GM19025 (cell line): Measurements from ENCODE around the gene NAA30.

ENCODE experiments used
- ATAC-seq: cut with Tn5 transposase; IDR thresholded peaks from one replicate; pipeline ENCODE4 v1.9.1; 2021; ENCODE audit warnings: mild to moderate bottlenecking, low read depth, moderate library complexity; ENCODE audit not compliant: unreplicated experiment

The NAA30 gene

GRCh38 chr14:57391517-57392195, 1.3 kb downstream of the NAA30 start:
- ATAC-seq: no peak

DNA sequence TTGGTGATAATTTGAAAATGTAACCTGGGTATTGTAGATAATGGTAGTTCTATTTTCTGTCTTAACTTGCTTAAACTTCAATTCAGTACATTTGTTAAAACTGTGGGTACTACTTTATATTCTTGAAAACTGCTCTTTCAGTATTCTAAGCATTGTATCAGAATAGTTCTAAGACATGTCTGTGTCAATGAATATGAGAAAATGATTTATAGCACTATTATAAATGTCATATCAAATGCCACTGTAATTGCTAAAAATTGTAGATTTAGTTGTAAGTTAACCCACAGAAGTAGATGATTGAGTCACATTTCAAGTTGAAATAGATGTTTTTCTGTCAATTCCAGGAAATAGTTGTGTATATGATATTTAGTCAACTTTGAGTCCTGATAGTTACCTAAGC, 2.4 kb downstream of the NAA30 start:
- no peak for ATAC-seq

GRCh38 chr14:57400556-57401494, 10.4 kb downstream of the NAA30 start:
- no peak for ATAC-seq

DNA sequence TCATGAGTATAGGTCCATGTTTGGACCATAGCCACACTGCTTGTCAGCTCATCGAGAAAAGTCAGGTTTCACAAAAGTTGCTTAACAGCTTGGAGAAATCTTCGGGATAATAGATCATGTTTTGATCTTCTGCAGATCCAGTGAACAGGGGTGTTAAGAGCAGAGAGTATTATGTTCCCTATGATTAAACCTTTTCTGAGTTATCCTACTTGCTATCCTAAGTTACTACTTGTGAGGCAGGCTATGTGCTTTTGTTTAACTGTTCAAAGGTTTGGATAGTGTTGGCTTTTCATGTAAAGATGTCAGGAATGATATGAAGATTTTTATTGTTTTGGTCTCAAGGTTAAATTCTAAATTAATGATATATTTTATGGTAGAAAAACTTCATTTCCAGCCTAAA, 11.1 kb downstream of the NAA30 start:
- no peak for ATAC-seq

- ATAC-seq: no peak
Observed at GRCh38 chr14:57402173-57402852, 11.9 kb downstream of the NAA30 start.

- ATAC-seq: no peak
Observed at GRCh38 chr14:57403521-57403864, 13.1 kb downstream of the NAA30 start.

DNA sequence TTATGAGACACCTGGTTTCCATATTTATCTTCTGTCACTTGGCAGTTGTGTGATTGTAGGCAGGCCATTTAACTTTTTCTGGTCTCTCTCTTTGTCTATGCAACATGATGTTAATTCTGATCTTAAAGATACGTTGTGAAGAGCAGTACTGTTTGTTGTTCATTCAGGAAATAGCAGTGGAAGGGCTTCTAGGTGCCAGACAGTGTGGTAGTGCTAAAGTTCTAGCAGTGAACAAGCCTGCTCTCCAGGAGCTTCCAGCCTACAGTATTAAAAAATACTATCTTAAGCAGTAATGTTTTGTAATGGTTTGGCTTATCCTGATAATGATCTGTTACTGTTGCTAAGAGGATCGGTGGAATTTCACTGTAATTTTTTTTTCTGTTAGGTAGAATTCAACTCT, 15.2 kb downstream of the NAA30 start:
- ATAC-seq: no peak

GRCh38 chr14:57408037-57408436, 17.7 kb downstream of the NAA30 start:
- no peak for ATAC-seq

DNA sequence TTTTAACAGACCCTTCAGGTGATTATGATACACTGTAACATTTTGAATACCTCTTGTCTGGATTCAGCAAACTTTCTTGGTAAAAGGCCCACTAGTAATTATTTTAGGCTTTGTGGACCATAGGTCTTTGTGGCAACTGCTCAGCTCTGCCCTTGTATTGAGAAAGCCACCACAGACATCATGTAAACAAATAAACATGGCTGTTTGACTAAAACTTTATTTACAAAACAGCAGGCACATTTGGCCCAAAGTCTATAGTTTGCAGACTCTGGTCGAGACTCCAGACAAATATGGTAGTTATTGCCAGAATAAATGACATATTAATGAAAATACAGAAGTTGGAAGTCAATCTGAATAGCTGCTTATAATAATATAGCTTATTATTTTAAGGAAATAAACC, 18.2 kb downstream of the NAA30 start:
- ATAC-seq: no peak

DNA sequence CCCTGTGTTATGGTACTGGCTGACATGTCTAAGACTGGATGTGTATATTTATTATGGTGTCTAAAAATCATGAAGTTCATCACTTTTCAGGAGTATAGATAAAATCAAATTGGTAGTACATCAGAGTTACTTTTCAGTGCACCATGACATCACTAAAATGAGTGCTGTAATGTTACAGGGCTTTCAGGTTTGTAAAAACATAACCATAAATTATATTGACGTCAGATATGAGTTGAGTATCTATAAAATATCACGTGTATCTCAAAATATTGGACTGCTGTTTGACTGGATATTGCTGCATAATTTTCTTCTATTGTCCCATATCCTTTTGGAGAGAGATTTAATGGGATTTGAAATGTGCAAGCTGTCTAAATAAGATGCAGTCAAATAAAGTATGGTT, 22.0 kb downstream of the NAA30 start:
- no peak for ATAC-seq

- no peak for ATAC-seq
Observed at GRCh38 chr14:57413849-57414248, 23.5 kb downstream of the NAA30 start.

DNA sequence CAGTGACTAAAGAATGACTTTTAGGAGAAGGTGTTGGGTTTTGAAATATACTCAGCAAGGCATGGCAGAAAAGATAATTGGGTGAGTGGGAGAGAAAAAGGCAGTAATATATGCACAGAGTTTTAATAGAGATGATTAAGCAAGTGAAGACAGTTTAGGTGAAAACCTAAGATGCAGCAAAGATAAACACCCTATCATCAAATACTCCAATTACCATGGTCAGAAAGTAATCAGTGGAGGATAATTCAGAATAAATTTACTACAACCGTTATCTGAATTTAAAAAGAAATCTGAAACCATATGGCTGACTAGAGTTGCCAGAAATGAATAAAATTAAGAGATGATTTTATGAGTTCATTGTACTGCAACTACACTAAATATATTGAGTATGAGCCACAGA, 26.8 kb downstream of the NAA30 start:
- no peak for ATAC-seq

- ATAC-seq: no peak
Observed at GRCh38 chr14:57418999-57419398, 28.6 kb downstream of the NAA30 start.

- ATAC-seq: no peak
Observed at GRCh38 chr14:57420033-57420432, 29.6 kb downstream of the NAA30 start.

DNA sequence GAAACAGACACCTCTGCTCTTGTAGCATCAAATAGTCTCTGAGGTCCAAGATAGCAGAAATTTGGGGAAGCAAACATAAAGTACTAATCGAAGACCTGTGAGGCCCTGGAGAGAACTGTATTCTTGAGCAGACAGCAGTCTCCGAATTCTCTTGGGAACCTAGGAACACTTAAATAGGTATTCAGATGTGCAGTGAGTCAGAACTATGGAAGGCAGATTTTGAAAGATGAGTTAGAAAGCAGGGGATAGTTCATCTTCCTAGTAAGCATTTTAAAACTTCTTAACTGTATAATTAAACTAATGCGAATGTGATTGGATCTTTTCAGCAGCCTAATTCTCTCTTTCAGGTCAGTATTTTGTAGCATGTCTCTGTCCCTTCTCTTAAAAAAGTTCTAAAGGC, 30.6 kb downstream of the NAA30 start:
- no peak for ATAC-seq

DNA sequence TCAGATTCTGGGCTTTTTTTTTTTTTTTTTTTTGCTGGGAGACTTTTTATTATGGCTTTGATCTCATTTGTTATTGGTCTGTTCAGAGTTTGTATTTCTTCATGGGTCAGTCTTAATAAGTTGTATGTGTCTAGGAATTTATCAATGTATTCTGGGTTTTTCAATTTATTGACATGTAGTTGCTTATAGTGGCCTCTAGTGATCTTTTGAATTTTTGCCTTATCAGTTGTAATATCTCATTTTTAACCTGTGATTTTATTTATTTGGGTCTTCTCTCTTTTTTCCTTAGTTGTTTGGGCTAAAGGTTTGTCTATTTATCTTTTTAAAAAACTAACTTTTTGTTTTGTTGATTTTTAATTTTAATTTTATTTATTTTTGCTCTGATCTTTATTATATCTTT, 45.5 kb downstream of the NAA30 start:
- ATAC-seq: no peak

- no peak for ATAC-seq
Observed at GRCh38 chr14:57461777-57462320, 71.5 kb downstream of the NAA30 start.

DNA sequence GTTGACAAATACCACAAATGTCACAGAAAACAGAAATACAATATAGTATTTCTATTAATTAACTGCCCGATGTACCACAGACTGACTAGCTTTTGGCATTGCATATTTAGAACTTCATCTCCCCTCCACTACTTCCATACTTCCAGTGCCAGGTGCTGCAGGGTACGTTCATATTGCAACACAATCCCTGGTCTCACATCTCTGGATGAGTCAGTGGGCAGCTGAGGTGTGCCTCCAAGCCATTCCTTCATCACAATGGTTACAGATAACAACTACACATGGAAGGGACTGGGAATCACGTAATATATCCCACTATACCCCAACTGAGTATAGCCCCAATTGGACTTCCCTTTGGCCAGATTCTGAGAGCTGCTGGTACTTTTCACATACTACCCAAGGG, 72.2 kb downstream of the NAA30 start:
- no peak for ATAC-seq

DNA sequence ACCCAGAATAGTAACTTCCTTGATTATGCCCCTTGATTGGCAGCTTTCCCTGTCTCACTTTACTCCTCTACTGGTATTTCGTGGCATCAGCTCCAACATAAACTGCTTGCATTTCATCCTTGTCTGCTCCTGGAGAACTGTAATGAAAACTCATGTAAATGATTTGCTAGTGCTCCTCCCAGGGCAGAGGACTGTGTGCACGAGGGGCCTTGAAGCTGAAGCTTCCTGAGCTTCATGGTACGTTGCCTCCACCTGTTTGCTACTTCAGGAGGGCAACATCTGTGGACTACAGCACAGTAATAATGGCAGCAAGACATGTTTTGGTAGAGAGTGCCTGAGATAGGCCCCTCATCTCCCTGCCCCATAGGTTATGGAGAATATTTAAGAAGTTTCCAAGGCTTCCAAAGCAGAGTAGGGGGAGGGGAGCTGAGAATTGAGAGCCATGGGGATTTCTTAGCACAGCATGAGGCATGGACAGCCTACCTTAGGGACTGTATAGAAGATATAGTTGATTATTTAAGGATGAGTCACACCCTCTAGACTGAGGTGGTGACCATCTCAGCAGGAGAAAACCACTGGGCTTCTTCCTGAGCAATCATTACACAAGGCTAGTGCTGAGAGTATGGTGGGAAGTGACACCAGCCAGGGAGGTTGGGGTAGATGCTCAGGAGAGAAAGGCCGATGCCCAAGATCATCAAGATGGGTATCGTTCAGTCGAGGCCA, 73.8 kb downstream of the NAA30 start:
- ATAC-seq: peak; percentile 83
